Neural progenitor cell (in vitro differentiated cells): ENCODE results near the gene AUTS2.

ENCODE experiments used
- CTCF ChIP-seq: fragments of 200-600 bp; sonication (generic); IDR thresholded peaks from 2 replicates; pipeline ENCODE4 v1.5.1; 2017; ENCODE audit warnings: antibody characterized with exemption, mild to moderate bottlenecking
- EZH2 ChIP-seq: fragments of 200-600 bp; sonication (generic); IDR thresholded peaks from 2 replicates; pipeline ENCODE4 v1.6.1; 2017; ENCODE audit warnings: antibody characterized with exemption, mild to moderate bottlenecking, moderate library complexity
- EZH2phosphoT487 ChIP-seq: fragments of 200-600 bp; sonication (generic); IDR thresholded peaks from 2 replicates; pipeline ENCODE4 v1.6.1; 2017; ENCODE audit warnings: antibody characterized with exemption

- TF ChIP-seq CTCF = no peak
- TF ChIP-seq EZH2phosphoT487 = no peak
- TF ChIP-seq EZH2 = no peak
Observed at GRCh38 chr7:69625798-69626197, 27.5 kb downstream of the AUTS2 start.
